Measurements from ENCODE around the gene CDCA7. TPM values are rescaled to one million over a fixed set of nuclear protein-coding genes. Genes with fewer than 3 reads are reported as not detected.

The CDCA7 gene
- total RNA-seq, 4 donors from 2014 or later: 1.1 to 3.3 (median 1.4) TPM; not detected in 1

DNA sequence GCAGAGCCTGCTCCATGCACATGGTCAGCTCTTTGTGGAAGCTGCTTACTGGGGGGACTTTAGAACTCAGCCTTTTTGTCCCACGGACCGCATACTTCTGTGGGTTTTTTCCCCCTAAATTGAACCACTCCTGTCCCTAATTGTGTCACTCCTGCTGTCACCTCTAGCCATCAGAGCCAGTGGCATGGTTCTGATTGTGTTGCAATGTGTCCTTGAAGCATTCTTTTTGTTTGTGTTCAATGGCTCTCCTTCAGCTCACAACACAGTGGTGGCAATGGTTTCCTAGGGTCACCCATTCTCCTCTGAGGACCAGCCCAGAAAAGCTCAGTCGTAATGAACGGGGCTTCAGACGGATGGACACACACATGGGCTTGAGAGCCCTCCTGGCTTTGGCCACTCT lies 35.4 kb downstream of the CDCA7 start:
- H3K4me3 ChIP-seq: no peak overlapping the region
- no peaks in the 10 kb centered on the region for H3K27me3 ChIP-seq
- in situ Hi-C loops (cut with MboI; ENCODE audit: low sequenced_read_pairs in 4 of 4) (no loop called here), intact Hi-C loops (cut with DNase I; ENCODE audit: low total_unique reads) (no loop called here)
- ATAC-seq: no peak
- no peaks in the 10 kb centered on the region for H3K9me3 ChIP-seq
- no peaks in the 10 kb centered on the region for H3K36me3 ChIP-seq
- DNase-seq: no peak
- H3K4me1 ChIP-seq: no peaks in the 10 kb centered on the region
- TF ChIP-seq, protein P1, sequence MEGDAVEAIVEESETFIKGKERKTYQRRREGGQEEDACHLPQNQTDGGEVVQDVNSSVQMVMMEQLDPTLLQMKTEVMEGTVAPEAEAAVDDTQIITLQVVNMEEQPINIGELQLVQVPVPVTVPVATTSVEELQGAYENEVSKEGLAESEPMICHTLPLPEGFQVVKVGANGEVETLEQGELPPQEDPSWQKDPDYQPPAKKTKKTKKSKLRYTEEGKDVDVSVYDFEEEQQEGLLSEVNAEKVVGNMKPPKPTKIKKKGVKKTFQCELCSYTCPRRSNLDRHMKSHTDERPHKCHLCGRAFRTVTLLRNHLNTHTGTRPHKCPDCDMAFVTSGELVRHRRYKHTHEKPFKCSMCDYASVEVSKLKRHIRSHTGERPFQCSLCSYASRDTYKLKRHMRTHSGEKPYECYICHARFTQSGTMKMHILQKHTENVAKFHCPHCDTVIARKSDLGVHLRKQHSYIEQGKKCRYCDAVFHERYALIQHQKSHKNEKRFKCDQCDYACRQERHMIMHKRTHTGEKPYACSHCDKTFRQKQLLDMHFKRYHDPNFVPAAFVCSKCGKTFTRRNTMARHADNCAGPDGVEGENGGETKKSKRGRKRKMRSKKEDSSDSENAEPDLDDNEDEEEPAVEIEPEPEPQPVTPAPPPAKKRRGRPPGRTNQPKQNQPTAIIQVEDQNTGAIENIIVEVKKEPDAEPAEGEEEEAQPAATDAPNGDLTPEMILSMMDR (IDR thresholded peaks at IDR 0.05 in 4 of 5, conservative IDR thresholded peaks at IDR 0.05 in 1 of 5): no peak
- TF ChIP-seq POLR2A (IDR thresholded peaks at IDR 0.05): no peak
- H3K27ac ChIP-seq: no peak overlapping the region

DNA sequence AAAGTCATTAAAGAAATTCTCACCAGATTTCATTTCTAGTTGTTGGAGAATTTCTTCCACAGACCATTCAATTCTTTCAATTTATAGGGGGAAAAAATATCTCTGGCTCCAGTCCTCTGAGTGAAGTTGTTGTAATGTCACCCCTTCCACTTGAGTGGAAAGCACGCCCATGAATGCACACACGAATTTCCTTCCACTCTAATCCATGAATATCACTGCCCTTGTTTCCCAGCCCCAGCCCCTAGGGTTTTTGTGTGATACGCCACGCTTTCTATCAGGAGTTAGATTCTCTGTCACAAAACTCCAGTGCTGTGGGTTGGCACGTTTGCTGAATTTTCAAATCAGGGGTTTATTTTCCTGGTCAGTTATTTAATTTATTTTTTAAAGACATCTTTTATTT lies 38.1 kb downstream of the CDCA7 start:
- Histone ChIP-seq H3K27ac (no peak overlapping the region), H3K36me3 (no peaks in the 10 kb centered on the region), H3K9me3 (no peaks in the 10 kb centered on the region), H3K4me3 (no peak overlapping the region), H3K4me1 (no peaks in the 10 kb centered on the region), H3K27me3 (peaks cover 0 to 6% (median 0%) of the 10 kb centered on the region in 3 donors)
- ATAC-seq (no peak), DNase-seq (no peak)
- in situ Hi-C loops (cut with MboI; ENCODE audit: low sequenced_read_pairs in 4 of 4): no loop called here
- intact Hi-C loops (cut with DNase I; ENCODE audit: low total_unique reads): no loop called here
- TF ChIP-seq POLR2A (IDR thresholded peaks at IDR 0.05): no peak
- TF ChIP-seq, protein P1 (IDR thresholded peaks at IDR 0.05 in 4 of 5, conservative IDR thresholded peaks at IDR 0.05 in 1 of 5): no peak

DNA sequence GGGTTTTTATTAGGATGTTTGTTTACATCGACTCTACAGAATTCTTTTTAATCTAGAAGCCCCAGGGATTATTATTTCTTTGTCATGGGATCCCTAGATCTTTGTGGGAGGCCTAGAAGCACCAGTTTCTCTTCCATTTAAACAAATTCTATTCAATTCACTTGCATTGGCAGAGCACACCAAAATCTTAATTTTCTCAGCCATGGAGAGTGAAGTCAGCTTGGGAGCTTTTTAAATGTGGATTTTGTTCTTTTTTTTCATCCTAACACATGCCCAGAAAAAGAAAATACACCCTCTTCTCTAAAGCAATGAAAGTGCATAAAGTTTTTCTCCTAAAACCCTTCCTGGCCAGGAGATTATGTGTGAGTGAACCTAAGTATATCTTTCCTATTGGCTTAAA lies 38.5 kb downstream of the CDCA7 start:
- Histone ChIP-seq H3K9me3 (no peaks in the 10 kb centered on the region), H3K27me3 (peaks cover 0 to 6% (median 0%) of the 10 kb centered on the region in 3 donors), H3K4me3 (no peak overlapping the region), H3K36me3 (no peaks in the 10 kb centered on the region), H3K27ac (no peak overlapping the region), H3K4me1 (no peaks in the 10 kb centered on the region)
- no peak for ATAC-seq
- DNase-seq: no peak
- intact Hi-C loops (cut with DNase I; ENCODE audit: low total_unique reads): no loop called here
- in situ Hi-C loops (cut with MboI; ENCODE audit: low sequenced_read_pairs in 4 of 4): no loop called here
- TF ChIP-seq, protein P1 (IDR thresholded peaks at IDR 0.05 in 4 of 5, conservative IDR thresholded peaks at IDR 0.05 in 1 of 5): no peak
- no peak for TF ChIP-seq POLR2A (IDR thresholded peaks at IDR 0.05)

DNA sequence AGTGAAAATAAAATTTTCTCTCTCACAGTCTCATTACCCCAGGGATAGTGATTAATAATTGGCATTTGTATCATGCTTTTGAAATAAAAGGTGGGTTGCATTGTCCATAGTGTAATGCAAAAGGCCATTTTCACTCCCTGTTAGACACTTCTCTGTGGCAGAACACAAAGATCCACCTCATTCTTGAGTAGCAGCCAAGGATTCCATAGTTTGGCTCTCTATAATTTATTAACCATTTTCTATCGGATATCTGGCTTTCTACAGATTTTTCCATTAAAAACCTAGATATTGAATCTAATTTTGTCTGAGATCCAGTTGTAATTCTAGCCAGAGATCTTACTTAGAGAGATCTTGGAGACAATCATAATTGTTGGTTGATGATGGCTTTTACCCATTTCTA lies 39.0 kb downstream of the CDCA7 start:
- Histone ChIP-seq H3K36me3 (no peaks in the 10 kb centered on the region), H3K27me3 (peaks cover 0 to 6% (median 0%) of the 10 kb centered on the region in 3 donors), H3K27ac (no peak overlapping the region), H3K4me3 (no peak overlapping the region), H3K9me3 (no peaks in the 10 kb centered on the region), H3K4me1 (no peaks in the 10 kb centered on the region)
- in situ Hi-C loops (cut with MboI; ENCODE audit: low sequenced_read_pairs in 4 of 4): no loop called here
- intact Hi-C loops (cut with DNase I; ENCODE audit: low total_unique reads): no loop called here
- DNase-seq (no peak), ATAC-seq (no peak)
- no peak for TF ChIP-seq POLR2A (IDR thresholded peaks at IDR 0.05)
- TF ChIP-seq, protein P1 (IDR thresholded peaks at IDR 0.05 in 4 of 5, conservative IDR thresholded peaks at IDR 0.05 in 1 of 5): no peak
